Measurements from ENCODE around the gene ST3GAL6.

The ST3GAL6 gene

DNA sequence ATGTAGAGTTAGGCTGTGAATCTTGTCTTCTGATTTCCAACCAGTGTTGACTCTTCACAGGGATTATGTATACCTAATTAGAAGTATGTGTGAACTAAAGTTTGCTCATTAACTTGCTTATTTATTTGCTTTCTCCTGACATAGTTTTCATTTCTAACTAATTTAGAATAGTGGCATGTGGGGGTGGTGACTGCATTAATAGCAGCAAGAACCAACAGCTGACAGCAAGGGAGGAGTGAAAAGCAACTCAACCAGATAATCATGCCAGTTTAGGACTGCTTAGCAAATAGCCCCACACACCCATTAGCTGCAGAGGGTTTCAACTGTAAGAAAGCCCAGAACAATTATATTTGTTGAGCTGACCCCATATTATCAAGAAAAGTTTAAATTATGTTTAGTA is 3.8 kb downstream of the ST3GAL6 start:
- TF ChIP-seq, protein P1, sequence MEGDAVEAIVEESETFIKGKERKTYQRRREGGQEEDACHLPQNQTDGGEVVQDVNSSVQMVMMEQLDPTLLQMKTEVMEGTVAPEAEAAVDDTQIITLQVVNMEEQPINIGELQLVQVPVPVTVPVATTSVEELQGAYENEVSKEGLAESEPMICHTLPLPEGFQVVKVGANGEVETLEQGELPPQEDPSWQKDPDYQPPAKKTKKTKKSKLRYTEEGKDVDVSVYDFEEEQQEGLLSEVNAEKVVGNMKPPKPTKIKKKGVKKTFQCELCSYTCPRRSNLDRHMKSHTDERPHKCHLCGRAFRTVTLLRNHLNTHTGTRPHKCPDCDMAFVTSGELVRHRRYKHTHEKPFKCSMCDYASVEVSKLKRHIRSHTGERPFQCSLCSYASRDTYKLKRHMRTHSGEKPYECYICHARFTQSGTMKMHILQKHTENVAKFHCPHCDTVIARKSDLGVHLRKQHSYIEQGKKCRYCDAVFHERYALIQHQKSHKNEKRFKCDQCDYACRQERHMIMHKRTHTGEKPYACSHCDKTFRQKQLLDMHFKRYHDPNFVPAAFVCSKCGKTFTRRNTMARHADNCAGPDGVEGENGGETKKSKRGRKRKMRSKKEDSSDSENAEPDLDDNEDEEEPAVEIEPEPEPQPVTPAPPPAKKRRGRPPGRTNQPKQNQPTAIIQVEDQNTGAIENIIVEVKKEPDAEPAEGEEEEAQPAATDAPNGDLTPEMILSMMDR (IDR thresholded peaks at IDR 0.05; ENCODE audit: borderline replicate concordance, control extremely low read depth, extremely low read depth, insufficient read depth, missing control alignments) = no peak
- in situ Hi-C loops (cut with MboI; ENCODE audit: low sequenced_read_pairs, unreplicated experiment) = no loop called here
- no peak for DNase-seq (ENCODE audit: low spot score)

DNA sequence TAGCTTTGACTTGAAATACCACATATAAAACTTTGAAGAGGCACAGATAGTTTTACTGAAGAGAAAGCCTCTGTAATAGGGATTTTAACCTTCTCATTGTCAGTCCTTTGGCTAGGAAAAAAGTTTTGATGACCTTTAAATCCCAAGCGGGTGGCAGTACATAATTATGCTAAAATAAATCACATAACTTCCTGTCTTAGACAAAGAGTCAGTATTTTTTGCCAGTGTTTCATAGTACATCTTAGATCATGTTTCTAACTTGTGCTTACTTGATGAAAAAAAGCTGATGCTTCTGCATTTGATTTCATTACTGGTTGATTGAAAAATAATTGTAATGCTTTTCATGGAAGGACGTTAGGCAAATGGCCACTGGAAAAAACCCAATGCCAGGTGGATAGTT is 5.8 kb downstream of the ST3GAL6 start:
- in situ Hi-C loops (cut with MboI; ENCODE audit: low sequenced_read_pairs, unreplicated experiment) = no loop called here
- TF ChIP-seq, protein P1 (IDR thresholded peaks at IDR 0.05; ENCODE audit: borderline replicate concordance, control extremely low read depth, extremely low read depth, insufficient read depth, missing control alignments) = no peak
- no peak for DNase-seq (ENCODE audit: low spot score)

DNA sequence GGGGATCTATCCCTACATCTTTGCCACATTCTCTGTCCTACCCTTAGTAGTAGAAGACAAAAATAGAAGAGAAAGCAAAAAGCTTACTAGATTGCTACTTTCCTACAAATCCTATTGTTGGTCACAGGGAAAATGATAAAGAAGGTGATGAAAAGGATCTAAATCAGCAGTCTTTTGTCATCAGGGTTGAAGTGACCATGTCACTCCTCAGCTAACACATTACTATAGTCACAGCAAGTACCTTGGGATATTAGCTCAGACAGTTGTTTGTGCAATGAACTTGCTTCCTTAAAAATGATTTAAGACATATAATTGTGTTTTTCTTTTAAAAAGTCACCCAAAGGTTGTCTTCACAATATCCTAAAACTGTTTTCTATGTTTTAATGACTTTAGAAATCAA is 6.3 kb downstream of the ST3GAL6 start:
- no peak for DNase-seq (ENCODE audit: low spot score)
- TF ChIP-seq, protein P1 (IDR thresholded peaks at IDR 0.05; ENCODE audit: borderline replicate concordance, control extremely low read depth, extremely low read depth, insufficient read depth, missing control alignments) = no peak
- in situ Hi-C loops (cut with MboI; ENCODE audit: low sequenced_read_pairs, unreplicated experiment) = no loop called here

DNA sequence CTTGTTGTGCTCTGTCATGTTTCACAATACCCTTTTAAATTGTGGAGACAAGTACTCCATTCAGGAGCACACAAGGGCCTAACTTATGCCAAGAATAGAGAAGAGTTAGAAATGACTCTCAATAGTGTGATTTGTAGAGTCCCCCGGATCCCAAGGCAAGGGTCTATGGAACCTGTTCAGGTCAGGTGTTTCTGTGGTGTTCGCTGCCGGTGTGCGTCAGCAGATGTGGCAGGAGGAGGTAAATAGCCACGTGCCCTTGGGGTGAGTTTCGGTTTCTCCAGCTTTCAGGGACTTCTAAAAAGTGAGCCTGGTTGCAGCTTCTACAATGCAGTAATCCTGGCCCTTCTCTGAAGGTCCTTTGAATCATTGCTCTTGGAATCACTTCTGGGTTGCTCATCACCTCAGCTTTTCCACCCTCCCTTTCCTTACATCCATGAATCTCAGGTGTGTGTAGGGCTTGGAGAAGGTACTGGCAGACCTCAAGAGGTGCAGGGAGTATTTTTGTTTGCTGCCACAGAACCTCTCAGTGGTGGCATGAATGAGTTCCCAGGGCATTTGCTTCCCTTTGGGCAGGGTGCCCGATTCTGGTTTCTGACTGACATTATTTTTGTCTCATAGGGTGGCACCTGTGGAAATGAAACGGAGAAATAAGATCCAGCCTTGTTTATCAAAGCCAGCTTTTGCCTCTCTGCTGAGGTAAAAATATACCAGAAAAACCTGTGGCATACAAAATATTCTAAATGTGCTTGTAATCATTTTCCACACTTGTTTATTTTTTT is 7.3 kb downstream of the ST3GAL6 start:
- TF ChIP-seq, protein P1 (IDR thresholded peaks at IDR 0.05; ENCODE audit: borderline replicate concordance, control extremely low read depth, extremely low read depth, insufficient read depth, missing control alignments) = no peak
- no peak for DNase-seq (ENCODE audit: low spot score)
- in situ Hi-C loops (cut with MboI; ENCODE audit: low sequenced_read_pairs, unreplicated experiment) = no loop called here

DNA sequence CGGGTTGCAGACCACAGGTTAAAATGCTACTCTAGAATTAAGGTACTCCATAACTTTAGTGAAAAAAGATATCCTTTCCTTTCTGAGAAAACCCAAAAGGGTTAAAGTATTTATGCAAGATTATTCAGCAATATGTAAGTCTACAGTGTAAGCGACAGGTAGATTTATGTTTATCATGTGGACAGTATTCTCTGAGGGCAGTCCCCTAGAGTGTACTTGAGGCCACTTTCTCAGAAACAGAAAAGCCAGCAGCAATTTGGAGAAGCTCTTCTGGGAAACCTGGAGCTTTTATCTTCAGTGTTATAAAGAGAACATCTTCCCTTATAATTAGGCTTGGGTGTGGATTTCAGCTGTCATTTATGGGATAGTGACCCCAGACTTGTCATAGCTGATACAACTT is 8.9 kb downstream of the ST3GAL6 start:
- DNase-seq (ENCODE audit: low spot score) = no peak
- TF ChIP-seq, protein P1 (IDR thresholded peaks at IDR 0.05; ENCODE audit: borderline replicate concordance, control extremely low read depth, extremely low read depth, insufficient read depth, missing control alignments) = no peak
- in situ Hi-C loops (cut with MboI; ENCODE audit: low sequenced_read_pairs, unreplicated experiment) = no loop called here

DNA sequence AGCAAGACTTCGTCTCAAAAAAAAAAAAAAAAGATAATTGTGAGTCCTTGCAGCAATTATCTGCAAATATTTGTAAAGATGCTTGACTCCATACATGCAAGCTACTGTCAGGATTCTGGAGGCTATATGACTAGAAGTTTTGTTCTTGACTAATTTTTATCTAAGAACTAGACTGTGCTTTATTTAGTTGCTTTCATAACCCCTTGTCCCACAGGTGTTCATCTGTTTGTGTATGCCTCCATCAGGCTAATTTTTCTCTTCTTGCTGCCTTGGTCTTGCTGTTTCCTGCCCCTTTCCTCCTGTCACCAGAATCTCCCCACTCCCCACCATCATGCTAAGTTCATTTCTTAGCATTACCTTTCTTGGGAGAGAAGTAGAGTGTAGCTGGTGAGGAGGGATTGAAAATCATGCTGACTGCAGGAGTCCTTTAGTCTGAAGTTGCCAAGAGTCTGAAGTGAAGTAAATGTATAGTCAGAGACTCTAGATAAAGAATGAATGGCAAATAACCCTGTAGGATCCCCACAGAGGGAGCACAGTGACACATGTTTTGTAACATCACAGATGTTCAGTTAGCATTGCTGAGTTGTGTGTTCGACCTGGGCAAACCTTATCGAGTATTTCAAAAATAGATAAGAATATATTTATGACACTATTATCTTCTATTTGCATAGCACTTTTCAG is 12.5 kb downstream of the ST3GAL6 start:
- no peak for DNase-seq (ENCODE audit: low spot score)
- in situ Hi-C loops (cut with MboI; ENCODE audit: low sequenced_read_pairs, unreplicated experiment) = no loop called here
- TF ChIP-seq, protein P1 (IDR thresholded peaks at IDR 0.05; ENCODE audit: borderline replicate concordance, control extremely low read depth, extremely low read depth, insufficient read depth, missing control alignments) = no peak

Measured in GM13976 (cell line).